Myocyte (in vitro differentiated cells): ENCODE data around the gene CACNA2D3. TPM values are rescaled to one million over a fixed set of nuclear protein-coding genes. Genes with fewer than 3 reads are reported as not detected.

ENCODE experiments used
- DNase-seq: peaks from one replicate; pipeline ENCODE4 v3.0.0-alpha.2; 2012; ENCODE audit warnings: low read depth
- total RNA-seq: library from RNA; depleted of rRNA; stranded (reverse); fragments of >200 nt; gene quantifications from 2 replicates; pipeline ENCODE4 v1.2.3, GENCODE V29; 2014

CACNA2D3 gene
- total RNA-seq, 1 donor from 2014 or later: 0.11 TPM

DNA sequence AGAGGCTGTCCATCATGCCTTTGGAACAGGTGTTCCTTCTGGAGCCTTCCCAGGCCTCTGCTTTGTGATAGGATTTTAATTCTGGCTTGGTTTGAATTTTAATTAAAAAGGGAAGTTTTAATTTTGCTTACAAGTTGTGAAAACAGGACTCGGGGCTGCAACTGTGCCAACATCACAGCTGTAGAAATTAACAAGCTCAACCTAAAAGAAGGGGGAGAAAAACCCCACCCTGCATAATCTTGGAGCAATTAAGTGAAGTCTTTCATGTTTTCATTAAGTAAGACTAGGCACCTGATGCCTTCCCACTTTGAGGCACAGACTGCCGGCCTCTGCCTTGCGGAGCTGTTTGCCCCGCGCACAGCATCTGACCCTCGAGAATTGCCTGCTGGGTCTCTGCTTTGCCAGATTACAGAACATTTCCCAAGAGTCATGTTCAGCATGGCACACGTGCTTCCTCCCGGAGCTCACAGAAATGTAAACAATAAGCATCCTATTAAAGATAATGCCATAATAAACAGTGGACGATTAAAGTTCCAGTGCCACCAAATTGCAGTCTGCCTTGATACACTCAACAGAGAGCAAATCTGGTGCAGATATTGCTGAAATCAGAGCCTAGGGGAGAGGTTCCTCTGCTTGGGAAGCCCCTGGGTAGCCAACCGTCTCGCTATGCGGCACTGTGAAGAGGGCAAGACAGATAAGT lies 441.3 kb downstream of the CACNA2D3 start:
- DNase-seq: no peak

DNA sequence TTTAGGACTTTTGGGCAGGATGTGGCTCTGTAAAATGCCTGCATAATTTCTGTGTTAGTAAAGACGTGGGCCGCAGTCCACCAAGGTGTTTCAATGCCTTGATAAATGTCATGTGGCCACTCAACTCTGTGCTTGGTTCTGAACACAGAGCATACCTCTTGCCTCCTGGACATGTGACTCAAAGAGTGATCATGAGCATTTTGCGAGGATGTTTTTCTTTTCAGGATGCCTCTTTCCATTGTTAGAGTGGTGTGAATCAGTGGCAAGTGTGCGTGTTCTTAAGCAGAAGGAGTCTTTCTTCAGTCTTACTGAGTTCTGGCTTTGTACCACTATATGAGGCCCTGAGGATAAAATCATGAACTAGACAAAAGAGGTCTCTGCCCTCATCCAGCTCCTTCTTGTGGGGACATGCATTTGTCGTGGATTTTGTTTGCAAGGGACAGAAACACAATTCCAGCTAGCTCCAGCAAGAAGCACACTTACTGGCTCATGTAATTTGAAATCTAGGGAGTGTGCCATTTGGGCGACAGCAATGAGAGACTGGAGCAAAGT lies 442.1 kb downstream of the CACNA2D3 start:
- DNase-seq: no peak

DNA sequence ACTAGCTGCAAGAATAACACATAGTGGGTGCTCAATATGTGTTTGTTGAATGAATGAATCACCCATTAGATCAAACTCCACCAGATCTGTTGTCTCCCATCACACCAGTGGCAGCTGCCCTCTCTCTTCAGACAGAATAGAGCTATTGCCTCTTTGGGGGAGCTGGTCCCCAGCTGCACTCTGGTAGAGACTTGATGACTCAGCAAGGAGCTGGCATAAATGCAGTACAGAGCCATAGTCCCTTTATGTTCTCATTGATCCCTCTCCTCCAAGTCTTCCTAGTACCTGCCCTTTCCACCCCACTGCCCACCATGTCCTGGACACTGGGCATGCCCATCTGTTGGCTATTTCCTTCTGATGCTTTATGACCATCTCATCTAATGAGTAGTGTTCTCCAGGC lies 443.6 kb downstream of the CACNA2D3 start:
- DNase-seq: no peak

DNA sequence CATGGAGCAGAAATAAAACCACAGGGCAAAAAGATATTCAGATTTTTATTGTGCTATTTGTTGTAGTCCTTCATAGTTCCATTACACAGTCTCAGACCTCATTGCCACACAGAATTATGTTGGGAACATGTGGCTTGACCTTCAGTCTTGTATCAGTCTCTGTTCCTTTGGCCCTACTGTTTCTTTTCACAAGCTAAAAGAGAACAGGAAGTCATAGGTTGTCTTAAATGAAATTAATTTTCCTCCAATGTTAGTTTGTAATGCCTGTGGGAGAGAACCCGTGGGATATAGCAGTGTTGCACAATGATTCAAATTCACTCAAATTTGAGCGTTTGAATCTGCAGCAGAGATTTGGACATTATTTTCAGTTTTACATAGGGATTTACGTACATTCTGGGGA lies 445.6 kb downstream of the CACNA2D3 start:
- no peak for DNase-seq

DNA sequence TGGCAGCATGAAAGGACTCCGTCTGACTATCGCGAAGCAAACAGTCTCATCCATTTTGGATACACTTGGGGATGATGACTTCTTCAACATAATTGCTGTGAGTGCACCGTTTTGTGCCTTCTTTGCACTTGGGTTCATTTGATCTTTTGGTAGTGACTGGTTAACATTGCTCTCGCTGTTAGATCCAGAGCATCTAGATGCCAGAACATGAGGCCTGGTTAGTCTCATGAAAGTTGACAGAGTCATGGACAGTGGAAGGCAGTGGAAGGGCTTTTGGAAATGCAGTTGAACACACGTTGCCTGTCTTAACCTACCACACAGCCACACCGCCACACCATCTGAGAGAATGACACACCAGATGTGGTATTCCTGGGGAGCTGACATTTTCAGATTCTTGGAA lies 447.7 kb downstream of the CACNA2D3 start:
- no peak for DNase-seq

DNA sequence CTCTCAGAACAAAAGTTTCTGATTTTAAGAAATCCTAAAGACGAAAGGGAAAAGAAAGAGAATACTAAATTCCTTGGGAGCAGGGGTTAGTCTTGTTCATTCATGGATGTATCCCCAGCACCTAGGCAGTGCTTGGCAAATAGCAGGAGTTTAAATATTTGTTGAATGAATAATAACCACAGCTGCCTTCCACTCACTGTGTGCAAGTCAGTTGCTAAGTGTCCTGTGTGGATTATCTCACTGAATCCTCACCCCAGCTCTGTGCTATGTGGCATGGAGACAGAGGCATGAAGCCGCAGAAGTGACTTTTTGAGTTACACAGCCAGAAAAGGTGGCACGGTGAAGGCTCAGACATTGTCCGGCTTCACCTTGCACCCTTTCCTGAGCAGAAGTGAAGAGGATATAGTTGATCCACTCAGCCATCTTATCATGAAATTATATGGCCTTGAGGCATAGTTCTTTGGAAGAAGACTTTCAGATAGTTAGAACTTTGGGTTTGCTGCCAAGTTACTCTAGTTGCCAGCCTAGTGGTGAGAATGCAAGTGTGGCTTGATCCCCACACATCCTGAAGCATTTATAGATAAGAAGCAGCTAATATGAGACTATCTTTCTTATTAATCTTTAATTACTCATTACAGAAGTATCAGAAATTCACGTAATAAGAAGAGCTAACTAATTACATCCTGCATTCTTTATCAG lies 450.0 kb downstream of the CACNA2D3 start:
- no peak for DNase-seq

DNA sequence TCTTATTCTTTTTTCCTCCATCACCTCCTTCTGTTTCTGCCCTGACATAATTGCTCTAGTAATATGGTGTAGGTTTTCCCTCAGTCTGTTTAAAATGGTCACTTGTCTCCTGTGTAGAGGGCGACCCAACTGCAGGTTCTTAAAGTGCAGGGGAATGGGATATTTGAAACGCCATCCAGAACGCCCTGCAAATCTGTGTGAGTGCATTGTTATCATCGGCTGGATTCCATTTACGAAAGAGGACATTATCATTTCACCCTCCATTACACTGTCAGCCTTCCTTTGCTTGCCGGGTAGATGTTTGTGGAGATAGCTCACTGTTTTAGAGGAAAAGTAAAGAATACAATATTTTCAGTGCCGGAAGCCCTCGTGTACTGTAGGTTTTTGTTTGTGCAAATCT lies 451.5 kb downstream of the CACNA2D3 start:
- DNase-seq: no peak

DNA sequence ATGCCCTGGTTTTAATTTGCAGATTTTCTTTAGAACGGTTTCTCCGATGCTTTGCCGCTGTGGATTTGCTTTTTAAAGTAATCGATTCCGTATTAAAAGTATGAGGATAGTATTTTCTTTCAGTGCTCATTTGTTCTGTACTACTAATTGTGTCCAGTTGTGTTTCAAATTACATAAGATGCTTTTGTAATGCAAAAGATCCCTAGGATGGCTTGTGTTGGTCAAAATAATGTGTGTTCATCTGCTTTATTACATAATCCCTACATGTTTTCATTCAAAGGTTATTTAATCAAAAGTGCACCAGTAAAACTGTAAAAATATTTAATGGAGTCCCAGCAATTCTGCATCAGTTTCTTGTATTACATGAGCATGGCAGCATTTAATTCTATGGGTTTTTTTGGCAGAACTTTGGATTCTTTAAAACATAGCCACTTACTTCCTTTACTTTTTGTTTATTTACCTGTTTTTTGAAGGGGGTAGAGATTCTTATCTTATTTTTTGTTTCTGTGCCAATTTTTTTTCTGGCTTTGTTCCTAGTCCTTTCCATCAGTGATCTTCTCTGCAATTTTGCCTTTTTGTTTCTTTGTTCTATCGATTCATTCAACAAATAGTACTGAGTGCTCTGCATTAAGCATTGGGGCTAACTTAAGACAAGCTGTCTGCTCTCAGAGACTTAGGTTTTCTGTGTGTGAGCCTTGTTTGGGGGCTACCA lies 452.7 kb downstream of the CACNA2D3 start:
- DNase-seq: no peak

DNA sequence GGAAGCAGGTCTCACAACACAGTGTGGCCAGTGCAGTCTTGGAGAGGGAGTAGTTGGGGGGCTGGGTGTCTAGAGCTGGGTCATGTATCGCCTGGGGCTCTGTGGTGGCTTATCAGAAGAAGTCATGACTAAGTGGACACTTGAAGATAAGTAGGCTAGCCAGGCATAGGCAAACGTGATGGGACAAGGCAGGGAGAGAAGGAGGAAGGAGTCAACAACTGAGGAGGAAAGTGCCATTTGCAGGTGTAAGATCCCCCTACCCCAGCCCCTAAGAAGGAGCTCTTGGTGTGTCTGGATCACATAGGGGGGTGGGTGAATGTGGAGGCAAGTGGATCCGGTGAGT lies 453.2 kb downstream of the CACNA2D3 start:
- no peak for DNase-seq

DNA sequence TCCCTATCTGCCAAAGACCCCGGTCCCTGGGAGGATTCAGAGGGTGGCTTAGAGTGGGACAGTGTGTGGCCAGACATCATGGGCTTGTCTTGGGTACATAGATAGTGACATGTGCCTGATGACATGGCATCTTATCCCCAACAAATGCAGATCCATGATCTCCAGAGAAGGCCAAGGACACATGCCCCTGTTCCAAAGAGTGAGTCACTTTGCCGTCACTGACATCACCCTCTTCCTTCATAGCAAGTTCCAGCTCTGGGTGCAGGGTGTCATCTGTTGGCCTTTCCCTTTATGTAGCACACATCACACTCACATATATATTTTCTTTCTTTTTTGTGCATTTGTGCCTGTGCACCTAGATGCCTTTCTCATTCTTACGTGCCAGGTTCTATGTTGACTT lies 455.0 kb downstream of the CACNA2D3 start:
- no peak for DNase-seq

DNA sequence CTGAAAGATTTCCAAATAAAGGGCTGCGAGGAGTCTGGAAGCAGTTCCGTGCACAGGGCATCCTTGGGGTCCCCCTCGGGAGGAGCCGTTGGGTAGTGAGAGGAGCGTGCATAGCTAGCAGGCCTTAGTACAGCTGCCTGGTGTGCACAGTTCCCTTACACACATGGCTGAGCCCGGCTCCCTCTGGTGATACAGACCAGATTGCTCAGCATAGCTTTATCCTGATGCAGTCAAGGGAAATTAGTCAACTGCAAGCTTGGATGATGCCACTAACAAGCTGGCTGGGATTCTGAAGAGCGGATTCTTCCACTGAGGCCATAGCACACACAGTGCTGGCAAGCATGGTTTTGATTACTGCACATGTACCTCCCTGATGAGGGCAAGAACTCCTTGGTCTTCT lies 456.1 kb downstream of the CACNA2D3 start:
- no peak for DNase-seq

DNA sequence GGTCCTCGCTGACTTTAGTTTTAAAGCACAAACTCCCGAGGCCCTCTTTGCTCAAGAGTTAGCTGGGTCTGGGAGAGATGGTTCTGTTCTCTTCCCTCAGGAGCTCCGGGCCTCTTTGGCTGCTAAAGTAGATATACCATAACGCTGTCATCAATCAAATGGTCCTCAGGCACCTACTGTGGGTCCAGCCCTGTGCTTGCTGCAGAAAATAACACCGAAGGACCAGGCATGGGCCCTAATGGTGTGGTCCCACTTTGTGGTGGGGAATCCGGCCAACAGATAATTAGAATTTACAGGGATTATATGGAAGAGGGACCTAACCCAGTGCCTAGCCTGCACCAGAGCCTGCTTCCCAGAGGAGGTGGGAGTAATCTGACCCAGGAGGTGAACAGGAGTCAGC lies 458.1 kb downstream of the CACNA2D3 start:
- no peak for DNase-seq

DNA sequence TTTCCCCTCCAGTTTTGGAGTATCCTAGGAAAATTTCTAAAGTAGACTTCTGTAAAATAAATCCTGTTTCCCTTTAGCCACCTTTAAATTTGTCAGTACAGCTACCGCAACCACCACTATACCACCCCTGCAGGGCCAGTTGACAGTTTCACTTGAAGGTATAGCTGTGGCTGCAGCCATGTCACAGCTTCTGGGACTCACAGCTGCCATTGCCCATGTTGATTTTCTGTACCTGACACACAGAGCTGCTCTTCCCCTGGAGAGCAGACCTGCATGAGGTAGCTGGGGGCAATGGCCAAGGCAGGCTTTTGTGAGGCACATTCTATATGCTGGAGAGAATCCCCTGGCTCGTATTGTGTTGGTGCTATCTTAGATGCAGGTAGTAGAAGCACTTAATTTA lies 460.1 kb downstream of the CACNA2D3 start:
- no peak for DNase-seq

DNA sequence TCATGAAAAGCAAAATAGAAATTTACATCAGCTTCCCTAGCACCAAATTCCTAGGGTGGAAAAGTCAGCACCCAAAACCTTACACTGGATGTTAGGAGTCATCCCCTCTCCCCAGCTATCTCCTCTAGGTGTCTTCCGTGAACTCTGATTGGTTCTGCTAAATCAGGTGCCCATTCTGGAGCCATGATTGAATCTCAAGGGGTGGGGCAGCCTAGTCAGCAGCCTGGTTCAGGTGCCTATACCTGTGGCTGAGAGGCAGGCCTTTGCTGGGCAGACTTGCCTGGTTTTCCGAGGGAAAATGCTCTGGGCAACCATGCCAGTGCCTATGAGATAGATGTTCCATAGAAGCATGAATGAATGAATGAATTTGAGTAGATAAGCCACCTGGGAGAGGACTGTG lies 468.8 kb downstream of the CACNA2D3 start:
- no peak for DNase-seq

DNA sequence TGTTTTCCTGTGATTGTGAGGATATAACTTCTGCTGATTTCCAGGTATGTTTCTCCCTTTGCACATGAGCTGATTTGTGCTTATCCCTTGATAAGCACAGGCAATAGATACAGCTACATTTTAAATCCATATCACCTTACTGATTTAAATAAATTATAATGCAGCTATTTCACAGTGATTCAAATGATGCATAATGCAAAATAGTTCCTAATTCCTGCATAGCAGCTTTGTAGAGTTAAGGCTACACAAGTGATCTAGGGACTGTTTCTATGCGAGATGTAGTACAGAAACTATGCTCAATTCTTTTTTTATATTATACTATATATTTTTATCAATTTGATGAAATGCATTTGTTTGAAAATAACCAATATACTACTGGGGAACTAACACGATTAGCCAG lies 471.3 kb downstream of the CACNA2D3 start:
- no peak for DNase-seq

DNA sequence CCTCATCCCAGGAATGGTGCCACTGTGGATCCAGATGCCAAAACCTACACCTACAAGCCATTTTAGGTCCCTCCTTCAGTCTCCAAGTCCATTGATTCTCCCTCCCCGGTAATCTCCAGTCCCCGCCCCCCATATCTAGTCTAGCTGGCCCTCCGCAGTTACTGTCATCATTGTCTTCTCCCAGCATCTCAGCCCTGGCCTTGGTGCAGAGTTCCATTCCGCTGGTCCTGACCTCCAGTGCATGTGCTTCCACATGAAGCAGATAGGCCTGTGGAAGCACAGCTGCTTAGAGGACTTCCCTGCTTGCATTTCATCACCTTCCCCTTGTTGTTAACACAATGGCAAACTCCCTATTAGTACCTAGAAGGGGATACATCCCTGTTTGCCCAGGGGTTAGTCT lies 473.7 kb downstream of the CACNA2D3 start:
- no peak for DNase-seq

DNA sequence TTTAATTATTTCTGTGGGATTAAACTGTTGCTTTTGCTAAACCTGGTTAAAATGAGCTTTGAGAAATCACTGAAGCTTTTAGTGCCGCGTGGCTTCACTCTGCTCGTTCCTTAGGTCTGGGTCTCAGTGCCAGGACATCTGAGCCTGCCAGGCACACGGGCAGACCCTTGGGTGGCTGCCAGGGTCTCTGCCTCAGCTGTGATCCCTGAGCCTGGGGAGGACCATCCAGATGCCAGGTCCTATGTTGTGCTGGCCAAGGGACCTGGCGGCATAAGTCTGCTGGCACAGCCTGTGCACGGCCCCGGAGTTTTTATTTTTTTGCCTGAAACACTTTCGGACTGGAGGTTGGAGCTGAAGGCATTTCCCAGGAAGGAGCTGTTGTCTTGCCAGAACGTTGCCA lies 477.4 kb downstream of the CACNA2D3 start:
- no peak for DNase-seq

DNA sequence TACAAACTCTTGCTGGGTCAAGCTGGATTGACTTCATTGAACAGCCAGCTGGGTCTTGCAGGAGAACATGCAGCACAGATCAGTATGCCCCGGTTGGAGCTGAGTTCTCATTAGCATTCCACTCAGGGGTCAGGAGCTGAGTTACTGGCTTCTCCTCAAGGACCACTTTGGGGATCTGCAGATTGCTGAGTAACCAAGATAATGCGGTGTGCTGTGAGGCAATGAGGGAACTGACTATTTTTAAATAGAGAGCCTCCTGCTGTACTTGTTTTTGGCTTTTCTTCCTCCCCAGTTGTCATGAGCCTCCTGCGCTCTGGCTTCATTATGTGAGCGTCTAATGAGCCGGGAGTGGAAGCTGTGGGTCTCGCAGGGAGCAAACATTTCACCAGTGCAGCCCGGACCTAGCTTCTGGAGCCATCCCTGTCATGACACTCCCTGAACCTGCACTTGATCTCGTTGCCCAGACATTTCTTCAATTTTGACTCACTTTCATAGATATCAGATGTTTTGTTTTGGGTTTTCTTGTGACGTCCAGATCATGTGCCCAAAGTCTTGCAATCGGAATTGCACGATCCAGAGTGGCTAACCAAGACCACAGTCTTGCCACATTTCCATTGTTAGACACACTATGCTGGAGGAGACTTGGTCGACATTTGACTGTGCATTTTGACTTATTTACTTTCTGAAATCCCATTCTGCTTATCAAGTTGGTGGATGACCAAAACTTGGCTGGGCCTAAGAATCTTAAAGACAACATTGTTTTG lies 478.3 kb downstream of the CACNA2D3 start:
- no peak for DNase-seq

DNA sequence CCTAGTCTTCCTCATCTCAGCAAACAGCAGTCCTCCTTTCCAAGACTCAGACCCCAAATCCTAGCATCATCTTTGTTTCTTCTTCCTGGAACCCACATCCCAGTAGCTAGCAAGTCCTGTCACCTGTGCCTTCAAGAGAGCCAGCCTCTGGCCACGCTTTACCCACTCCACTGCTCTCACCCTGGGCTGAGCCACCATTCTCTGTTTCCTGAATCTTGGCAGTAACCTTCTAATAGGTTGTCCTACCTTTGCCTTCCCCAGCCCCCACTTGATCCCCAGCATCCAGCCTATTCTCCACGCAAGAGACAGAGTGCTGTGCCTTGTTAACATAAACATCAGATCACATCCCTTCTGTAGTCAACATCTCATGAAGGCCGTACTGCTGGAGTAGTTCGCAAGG lies 482.1 kb downstream of the CACNA2D3 start:
- no peak for DNase-seq

DNA sequence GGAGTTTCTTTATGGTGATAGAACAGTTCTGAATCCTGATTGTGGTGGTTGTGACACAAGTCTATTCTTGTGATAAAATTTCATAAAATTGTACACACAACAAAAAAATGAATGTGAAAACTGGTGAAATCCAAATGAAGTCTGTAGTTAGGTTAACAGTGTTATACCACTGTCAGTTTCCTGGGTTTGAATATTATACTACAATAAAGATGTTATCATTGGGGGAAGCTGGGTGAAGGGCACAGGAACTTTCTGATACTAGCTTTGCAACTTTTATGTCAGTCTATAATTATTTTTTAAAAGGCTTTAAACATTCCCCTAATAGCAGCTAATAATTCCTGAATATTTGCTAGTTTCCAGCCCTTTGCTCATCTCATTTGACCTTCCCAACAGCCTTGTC lies 485.7 kb downstream of the CACNA2D3 start:
- no peak for DNase-seq

DNA sequence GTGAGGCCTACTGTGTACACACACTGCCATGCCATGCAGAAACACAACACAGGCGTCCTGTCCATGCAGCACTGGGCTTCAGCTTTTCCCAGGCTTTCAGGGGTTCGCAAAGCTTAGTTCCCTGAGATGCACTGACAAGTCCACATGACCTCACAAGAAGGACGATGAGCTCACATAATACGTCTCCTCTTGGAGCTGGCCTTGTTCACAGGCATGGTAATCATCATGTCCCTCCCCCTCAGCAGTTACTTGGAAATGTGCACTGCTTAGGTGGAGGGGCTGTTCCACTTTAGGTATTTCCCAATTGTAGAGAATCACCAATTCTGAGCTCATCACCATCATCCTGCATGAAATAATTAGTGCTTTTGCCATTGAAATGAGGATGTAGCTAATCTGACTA lies 496.7 kb downstream of the CACNA2D3 start:
- DNase-seq: no peak

DNA sequence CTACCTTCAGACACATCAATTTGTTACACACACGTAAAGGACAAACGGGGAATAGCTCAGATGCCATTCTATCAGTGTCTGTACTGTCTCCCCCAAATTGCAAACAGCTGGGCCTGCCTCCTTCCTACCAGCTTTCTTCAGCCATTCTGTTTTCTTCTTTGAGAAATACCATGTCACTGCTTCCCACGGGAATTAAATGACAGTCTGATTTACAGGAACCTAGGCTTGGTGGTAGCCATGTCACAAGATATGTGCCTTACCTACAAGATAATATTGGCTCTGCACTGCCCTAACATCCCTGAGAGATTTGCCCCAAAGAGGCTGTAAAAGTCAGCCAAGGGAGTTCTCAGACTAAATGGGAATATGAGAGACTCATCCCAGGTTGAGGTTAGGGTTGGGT lies 497.2 kb downstream of the CACNA2D3 start:
- no peak for DNase-seq
